A673 (cell line): ENCODE data around the gene TXN.

Experiments
- CTCF ChIP-seq: fragments of 300-800, 200-600 bp; sonication (generic); conservative IDR thresholded peaks from 2 replicates; pipeline ENCODE4 v1.5.1; 2017; ENCODE audit warnings: low read depth, mild to moderate bottlenecking, antibody characterized with exemption, low read length, moderate library complexity, mixed read lengths
- EZH2 ChIP-seq: fragments of 200-600 bp; sonication (generic); IDR thresholded peaks from 2 replicates; pipeline ENCODE4 v1.6.1; 2017; ENCODE audit warnings: borderline replicate concordance, low read depth, mild to moderate bottlenecking, mixed read lengths, antibody characterized with exemption, low read length; ENCODE audit not compliant: poor library complexity, severe bottlenecking

- TF ChIP-seq CTCF (peak; percentile 78), EZH2 (no peak)
Observed at GRCh38 chr9:110217656-110218099, 38.6 kb downstream of the TXN start.
